T-helper 2 cell treated with Interferon-gamma antibody and Interleukin-4, amounts not matched to agents 5 μg/mL and 100 μg/mL, for 36 hours (primary cell): ENCODE data around the gene SLC35B2.

Experiments used
- DNase-seq: peaks from one replicate; pipeline ENCODE4 v3.0.0; 2021; ENCODE audit warnings: low spot score
- H3K27ac Mint-ChIP-seq: one replicate; pipeline ENCODE4 v1.8.0; 2021; ENCODE audit warnings: mild to moderate bottlenecking, mixed read lengths
- H3K27me3 Mint-ChIP-seq: one replicate; pipeline ENCODE4 v1.8.0; 2021; ENCODE audit warnings: low read depth, mixed read lengths
- H3K36me3 Mint-ChIP-seq: one replicate; pipeline ENCODE4 v1.8.0; 2021; ENCODE audit warnings: low read depth, mixed read lengths
- H3K4me1 Mint-ChIP-seq: one replicate; pipeline ENCODE4 v1.8.0; 2021; ENCODE audit warnings: low read depth, mixed read lengths
- H3K4me3 Mint-ChIP-seq: one replicate; pipeline ENCODE4 v1.8.0; 2022; ENCODE audit warnings: mild to moderate bottlenecking, moderate library complexity, mixed read lengths
- H3K9me3 Mint-ChIP-seq: one replicate; pipeline ENCODE4 v1.8.0; 2021; ENCODE audit warnings: mixed read lengths

Gene SLC35B2

GRCh38 chr6:44224965-44225305 lies 32.4 kb downstream of the SLC35B2 start:
- peak overlapping the region; percentile 86 for H3K4me3 Mint-ChIP-seq
- no peaks in the 10 kb centered on the region for H3K27me3 Mint-ChIP-seq
- no peaks in the 10 kb centered on the region for H3K9me3 Mint-ChIP-seq
- peaks cover 26% of the 10 kb centered on the region for H3K4me1 Mint-ChIP-seq
- H3K36me3 Mint-ChIP-seq = peaks cover 3% of the 10 kb centered on the region
- H3K27ac Mint-ChIP-seq = no peak overlapping the region
- DNase-seq = no peak

GRCh38 chr6:44224029-44224964 lies 33.0 kb downstream of the SLC35B2 start:
- Mint-ChIP-seq H3K4me1 (peaks cover 28% of the 10 kb centered on the region), H3K27me3 (no peaks in the 10 kb centered on the region), H3K4me3 (peak overlapping the region; percentile 86), H3K36me3 (no peaks in the 10 kb centered on the region), H3K27ac (peak overlapping the region; percentile 60), H3K9me3 (no peaks in the 10 kb centered on the region)
- no peak for DNase-seq

GRCh38 chr6:44223319-44224028 lies 33.9 kb downstream of the SLC35B2 start, which contains the start of gene SLC29A1:
Gene SLC29A1 (plus strand): TSS chr6:44223595. CDS start chr6:44227314, 3,719 bp downstream.
- peaks cover under 1% of the 10 kb centered on the region for H3K27me3 Mint-ChIP-seq
- DNase-seq = peak; percentile 77
- H3K4me3 Mint-ChIP-seq = peak within 1 kb of the TSS; percentile 86
- H3K9me3 Mint-ChIP-seq = no peaks in the 10 kb centered on the region
- H3K27ac Mint-ChIP-seq = peak within 1 kb of the TSS; percentile 77
- H3K36me3 Mint-ChIP-seq = no peaks in the 10 kb centered on the region
- H3K4me1 Mint-ChIP-seq = peaks cover 31% of the 10 kb centered on the region

GRCh38 chr6:44222486-44223318 lies 34.6 kb downstream of the SLC35B2 start:
- DNase-seq = no peak
- Mint-ChIP-seq H3K27me3 (peaks cover 6% of the 10 kb centered on the region), H3K4me3 (peak overlapping the region; percentile 82), H3K27ac (peak overlapping the region; percentile 77), H3K36me3 (no peaks in the 10 kb centered on the region), H3K9me3 (no peaks in the 10 kb centered on the region), H3K4me1 (peaks cover 36% of the 10 kb centered on the region)

GRCh38 chr6:44221961-44222335 lies 35.4 kb downstream of the SLC35B2 start:
- no peak for DNase-seq
- H3K4me1 Mint-ChIP-seq = peaks cover 36% of the 10 kb centered on the region
- H3K36me3 Mint-ChIP-seq = no peaks in the 10 kb centered on the region
- H3K27me3 Mint-ChIP-seq = peaks cover 6% of the 10 kb centered on the region
- no peaks in the 10 kb centered on the region for H3K9me3 Mint-ChIP-seq
- H3K4me3 Mint-ChIP-seq = peak overlapping the region; percentile 12
- no peak overlapping the region for H3K27ac Mint-ChIP-seq

- peaks cover 36% of the 10 kb centered on the region for H3K4me1 Mint-ChIP-seq
- no peaks in the 10 kb centered on the region for H3K9me3 Mint-ChIP-seq
- peak; percentile 77 for DNase-seq
- H3K36me3 Mint-ChIP-seq = no peaks in the 10 kb centered on the region
- peak overlapping the region; percentile 12 for H3K4me3 Mint-ChIP-seq
- peak overlapping the region; percentile 38 for H3K27ac Mint-ChIP-seq
- H3K27me3 Mint-ChIP-seq = peaks cover 6% of the 10 kb centered on the region
Observed at GRCh38 chr6:44221291-44221960, 35.9 kb downstream of the SLC35B2 start.

- Mint-ChIP-seq H3K27ac (peak overlapping the region; percentile 38), H3K9me3 (no peaks in the 10 kb centered on the region), H3K27me3 (peaks cover 6% of the 10 kb centered on the region), H3K4me1 (peaks cover 36% of the 10 kb centered on the region), H3K4me3 (no peak overlapping the region), H3K36me3 (no peaks in the 10 kb centered on the region)
- no peak for DNase-seq
Observed at GRCh38 chr6:44220913-44221290, 36.4 kb downstream of the SLC35B2 start.

- no peak for DNase-seq
- H3K4me3 Mint-ChIP-seq = no peak overlapping the region
- H3K27ac Mint-ChIP-seq = no peak overlapping the region
- peaks cover 6% of the 10 kb centered on the region for H3K27me3 Mint-ChIP-seq
- peaks cover 32% of the 10 kb centered on the region for H3K4me1 Mint-ChIP-seq
- no peaks in the 10 kb centered on the region for H3K9me3 Mint-ChIP-seq
- H3K36me3 Mint-ChIP-seq = no peaks in the 10 kb centered on the region
Observed at GRCh38 chr6:44219815-44220784, 37.2 kb downstream of the SLC35B2 start.

GRCh38 chr6:44219053-44219814 lies 38.1 kb downstream of the SLC35B2 start:
- Mint-ChIP-seq H3K9me3 (no peaks in the 10 kb centered on the region), H3K27me3 (peaks cover 6% of the 10 kb centered on the region), H3K4me3 (peak overlapping the region; percentile 34), H3K4me1 (peaks cover 23% of the 10 kb centered on the region), H3K27ac (no peak overlapping the region), H3K36me3 (no peaks in the 10 kb centered on the region)
- peak; percentile 53 for DNase-seq

- no peak overlapping the region for H3K4me3 Mint-ChIP-seq
- H3K36me3 Mint-ChIP-seq = no peaks in the 10 kb centered on the region
- DNase-seq = no peak
- peaks cover 6% of the 10 kb centered on the region for H3K27me3 Mint-ChIP-seq
- no peak overlapping the region for H3K27ac Mint-ChIP-seq
- peaks cover 16% of the 10 kb centered on the region for H3K4me1 Mint-ChIP-seq
- no peaks in the 10 kb centered on the region for H3K9me3 Mint-ChIP-seq
Observed at GRCh38 chr6:44217332-44218143, 39.8 kb downstream of the SLC35B2 start.

- H3K27ac Mint-ChIP-seq = no peak within 1 kb of the TSS
- no peaks in the 10 kb centered on the region for H3K9me3 Mint-ChIP-seq
- H3K4me3 Mint-ChIP-seq = no peak within 1 kb of the TSS
- DNase-seq = no peak
- H3K4me1 Mint-ChIP-seq = peaks cover 15% of the 10 kb centered on the region
- peaks cover 6% of the 10 kb centered on the region for H3K27me3 Mint-ChIP-seq
- H3K36me3 Mint-ChIP-seq = no peaks in the 10 kb centered on the region
Observed at GRCh38 chr6:44216677-44217331, 40.5 kb downstream of the SLC35B2 start, which contains the start of gene MYMX. Gene MYMX (plus strand): TSS chr6:44216926. CDS start chr6:44217472, 546 bp downstream.
